Activated naive CD4-positive, alpha-beta T cell treated with anti-CD3 and anti-CD28 coated beads, Interleukin-2, amount 10 ng/mL, durations not matched to agents 7 days and 5 days (primary cell): Measurements from ENCODE around the gene ZFP36L1.

ENCODE experiments used
- CTCF ChIA-PET: fragments of 350-600 bp; sonication (Branson Sonifier 250); formaldehyde crosslinking; loops from one replicate; lab custom pipeline; 2021; ENCODE audit warnings: antibody characterized with exemption; lab: Charles Lee
- DNase-seq: peaks from one replicate; pipeline ENCODE4 v3.0.0-alpha.2; 2020
- H3K27ac Mint-ChIP-seq: one replicate; pipeline ENCODE4 v1.8.0; 2021; ENCODE audit warnings: mild to moderate bottlenecking, moderate library complexity, mixed read lengths
- H3K27me3 Mint-ChIP-seq: one replicate; pipeline ENCODE4 v1.8.0; 2021; ENCODE audit warnings: mild to moderate bottlenecking, mixed read lengths
- H3K36me3 Mint-ChIP-seq: one replicate; pipeline ENCODE4 v1.8.0; 2021; ENCODE audit warnings: mixed read lengths
- H3K4me1 Mint-ChIP-seq: one replicate; pipeline ENCODE4 v1.8.0; 2021; ENCODE audit warnings: mixed read lengths
- H3K4me3 Mint-ChIP-seq: one replicate; pipeline ENCODE4 v1.8.0; 2021; ENCODE audit warnings: mild to moderate bottlenecking, moderate library complexity, mixed read lengths
- H3K9me3 Mint-ChIP-seq: one replicate; pipeline ENCODE4 v1.8.0; 2021; ENCODE audit warnings: mixed read lengths

Gene ZFP36L1

GRCh38 chr14:68811171-68811570 lies 18.3 kb upstream of the ZFP36L1 start:
- H3K27ac Mint-ChIP-seq, result no peak overlapping the region
- CTCF ChIA-PET, result interaction anchor here (1.1 to 11.5 kb wide), 2 partner anchors 14 to 22 kb away, joined by 3 to 88 read pairs; no protein-coding TSS in a partner anchor
- H3K9me3 Mint-ChIP-seq, result no peaks in the 10 kb centered on the region
- H3K36me3 Mint-ChIP-seq, result no peaks in the 10 kb centered on the region
- H3K27me3 Mint-ChIP-seq, result peaks cover 12% of the 10 kb centered on the region
- DNase-seq, result no peak
- H3K4me3 Mint-ChIP-seq, result no peak overlapping the region
- peaks cover 51% of the 10 kb centered on the region for H3K4me1 Mint-ChIP-seq

DNA sequence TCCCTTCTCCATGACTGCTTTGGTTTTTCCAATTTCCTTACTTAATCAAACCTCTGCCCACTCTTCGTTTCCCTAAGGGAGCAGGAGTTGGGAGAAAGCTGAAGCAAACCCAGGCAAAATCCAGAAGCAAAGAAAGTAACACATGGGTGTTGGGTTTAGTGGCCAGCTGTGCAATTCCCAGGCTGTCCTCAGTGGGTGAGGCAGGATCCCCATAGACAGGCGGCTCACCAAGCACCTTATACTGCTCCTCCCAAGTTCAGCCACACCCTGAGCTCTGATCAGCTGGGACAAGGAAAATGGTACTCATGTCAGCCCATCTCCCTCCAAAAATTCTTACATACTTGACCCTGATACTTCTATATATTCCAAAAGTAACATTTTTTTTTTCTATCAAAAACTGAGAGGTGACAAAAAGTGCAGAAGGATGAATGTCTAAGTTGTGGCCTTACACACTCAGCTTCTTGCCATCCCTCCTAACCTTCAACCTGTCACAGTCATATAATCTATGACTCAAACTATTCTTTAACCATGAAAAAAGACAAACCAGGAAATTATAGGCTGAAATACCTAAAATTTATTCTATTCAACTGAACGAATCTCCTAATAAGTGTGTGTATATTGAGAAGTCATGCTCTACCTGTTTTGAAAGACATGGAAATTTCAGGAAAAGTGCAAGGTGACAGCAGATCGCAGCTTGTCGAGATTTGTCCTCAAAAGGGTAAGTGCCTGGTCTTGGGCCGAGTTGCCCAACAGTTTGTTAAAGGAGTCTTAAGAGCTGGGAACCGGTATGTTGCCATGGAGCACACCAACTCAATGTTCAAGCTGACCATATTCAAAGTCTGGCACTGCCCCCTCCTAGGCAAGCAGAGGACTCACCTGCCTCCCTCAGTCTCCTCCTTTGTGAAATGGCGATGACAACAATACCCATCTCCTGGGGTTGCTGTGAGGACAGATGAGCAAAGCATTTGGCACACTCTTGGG lies 17.6 kb upstream of the ZFP36L1 start:
- DNase-seq, result no peak
- H3K27me3 Mint-ChIP-seq, result peaks cover 12% of the 10 kb centered on the region
- H3K27ac Mint-ChIP-seq, result no peak overlapping the region
- H3K4me1 Mint-ChIP-seq, result peaks cover 44% of the 10 kb centered on the region
- no peaks in the 10 kb centered on the region for H3K9me3 Mint-ChIP-seq
- H3K4me3 Mint-ChIP-seq, result no peak overlapping the region
- no peaks in the 10 kb centered on the region for H3K36me3 Mint-ChIP-seq
- CTCF ChIA-PET, result interaction anchor here (11.5 kb wide), 1 partner anchor 13 kb away, joined by 88 read pairs; no protein-coding TSS in a partner anchor

- Mint-ChIP-seq H3K9me3 (peaks cover under 1% of the 10 kb centered on the region), H3K4me3 (no peak overlapping the region), H3K27ac (no peak overlapping the region), H3K4me1 (peaks cover 35% of the 10 kb centered on the region), H3K27me3 (peaks cover 12% of the 10 kb centered on the region), H3K36me3 (peaks cover 3% of the 10 kb centered on the region)
- no peak for DNase-seq
- CTCF ChIA-PET, result no interaction called here
These were observed 16.7 kb upstream of the ZFP36L1 start for GRCh38 chr14:68809524-68809923.

DNA sequence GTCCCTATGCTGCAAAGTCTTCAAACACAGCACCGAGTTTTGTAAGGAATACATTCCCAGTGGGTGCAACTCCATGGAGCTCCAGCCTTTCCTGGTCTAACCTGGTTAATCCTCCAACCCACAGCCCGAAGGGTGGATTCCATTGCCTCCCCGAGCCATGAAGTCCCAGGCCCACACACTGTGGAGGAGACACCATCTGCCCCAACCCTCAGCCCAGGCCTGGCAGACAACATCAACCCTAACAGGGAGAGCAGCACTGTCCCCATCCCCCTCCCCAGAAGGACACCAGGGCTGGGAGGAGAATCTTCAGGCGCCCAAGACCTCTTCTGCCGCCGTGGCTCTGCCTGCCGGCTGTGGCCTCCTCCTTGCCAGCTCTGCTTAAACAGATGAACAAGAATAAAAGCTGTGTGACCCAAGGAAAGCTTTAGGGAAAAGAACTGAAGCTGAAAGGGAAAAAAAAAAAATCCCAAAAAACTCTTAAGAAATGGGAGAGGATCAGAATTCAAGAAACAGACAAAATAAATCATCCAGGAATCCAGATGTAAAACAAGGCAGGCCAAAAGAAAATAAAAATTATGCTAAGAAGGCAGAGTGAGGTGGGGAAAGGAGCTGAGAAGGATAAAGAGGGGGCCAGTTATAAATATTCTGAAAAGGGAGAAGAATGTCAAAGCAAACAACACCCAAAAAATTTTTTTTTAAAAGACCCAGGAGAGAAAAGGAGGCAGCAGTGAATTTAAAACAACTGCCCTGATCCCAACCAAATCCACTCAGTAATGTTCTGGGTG lies 16.0 kb upstream of the ZFP36L1 start:
- Mint-ChIP-seq H3K4me1 (peaks cover 29% of the 10 kb centered on the region), H3K9me3 (peaks cover 4% of the 10 kb centered on the region), H3K4me3 (no peak overlapping the region), H3K36me3 (peaks cover 6% of the 10 kb centered on the region), H3K27ac (no peak overlapping the region), H3K27me3 (peaks cover 12% of the 10 kb centered on the region)
- DNase-seq, result no peak
- CTCF ChIA-PET, result no interaction called here

DNA sequence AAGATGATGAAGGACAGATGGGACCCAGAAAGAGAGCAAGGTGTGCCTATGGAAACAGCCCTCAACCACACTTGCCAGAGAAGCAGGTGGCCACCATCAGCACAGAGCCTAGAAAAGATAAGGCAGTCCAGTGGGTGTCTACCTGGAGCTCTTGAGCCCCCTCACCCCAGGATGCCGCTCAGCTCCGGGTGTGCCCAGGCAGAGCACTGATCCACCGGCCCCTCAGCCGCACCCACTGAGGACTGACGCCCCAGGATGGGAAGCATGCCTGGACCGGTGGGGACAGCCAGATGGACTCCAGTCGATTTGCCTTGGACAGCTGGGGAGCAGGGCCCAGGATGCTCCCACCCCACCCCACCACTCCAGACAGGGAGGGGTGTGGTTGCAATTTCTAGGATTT lies 15.1 kb upstream of the ZFP36L1 start:
- CTCF ChIA-PET, result no interaction called here
- H3K4me3 Mint-ChIP-seq, result no peak overlapping the region

DNA sequence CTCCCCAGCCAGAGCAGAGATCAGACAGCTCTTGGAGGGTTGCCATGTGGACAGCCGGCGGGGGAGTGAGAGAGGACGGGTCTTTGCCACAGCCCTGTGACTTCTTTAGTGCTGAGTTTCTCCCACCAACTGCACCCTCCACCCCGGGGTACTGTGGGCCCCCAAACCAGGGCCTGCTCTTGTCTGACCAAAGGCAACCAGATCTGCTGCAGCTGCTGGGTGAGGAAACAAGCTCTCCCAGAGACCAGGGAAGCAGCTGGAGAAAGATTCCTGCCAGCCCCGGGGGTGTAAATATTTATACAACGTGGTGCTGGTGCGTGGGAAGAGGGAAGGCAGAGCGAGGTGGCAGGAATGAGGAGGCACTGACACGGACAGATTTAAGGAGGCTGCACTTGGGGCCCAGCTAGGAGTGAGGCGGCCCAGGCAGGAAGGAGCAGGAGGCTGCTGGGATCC lies 14.3 kb upstream of the ZFP36L1 start:
- CTCF ChIA-PET, result no interaction called here
- peaks cover 16% of the 10 kb centered on the region for H3K4me1 Mint-ChIP-seq
- peaks cover 9% of the 10 kb centered on the region for H3K36me3 Mint-ChIP-seq
- H3K27ac Mint-ChIP-seq, result peak overlapping the region; percentile 29
- H3K27me3 Mint-ChIP-seq, result peaks cover 12% of the 10 kb centered on the region
- no peak for DNase-seq
- peaks cover 6% of the 10 kb centered on the region for H3K9me3 Mint-ChIP-seq
- no peak overlapping the region for H3K4me3 Mint-ChIP-seq

More for the DNA sequence above, 15.1 kb upstream of the ZFP36L1 start:
- DNase-seq, result no peak
- H3K27ac Mint-ChIP-seq, result no peak overlapping the region
- H3K4me1 Mint-ChIP-seq, result peaks cover 20% of the 10 kb centered on the region
- peaks cover 8% of the 10 kb centered on the region for H3K36me3 Mint-ChIP-seq
- peaks cover 4% of the 10 kb centered on the region for H3K9me3 Mint-ChIP-seq
- H3K27me3 Mint-ChIP-seq, result peaks cover 12% of the 10 kb centered on the region

DNA sequence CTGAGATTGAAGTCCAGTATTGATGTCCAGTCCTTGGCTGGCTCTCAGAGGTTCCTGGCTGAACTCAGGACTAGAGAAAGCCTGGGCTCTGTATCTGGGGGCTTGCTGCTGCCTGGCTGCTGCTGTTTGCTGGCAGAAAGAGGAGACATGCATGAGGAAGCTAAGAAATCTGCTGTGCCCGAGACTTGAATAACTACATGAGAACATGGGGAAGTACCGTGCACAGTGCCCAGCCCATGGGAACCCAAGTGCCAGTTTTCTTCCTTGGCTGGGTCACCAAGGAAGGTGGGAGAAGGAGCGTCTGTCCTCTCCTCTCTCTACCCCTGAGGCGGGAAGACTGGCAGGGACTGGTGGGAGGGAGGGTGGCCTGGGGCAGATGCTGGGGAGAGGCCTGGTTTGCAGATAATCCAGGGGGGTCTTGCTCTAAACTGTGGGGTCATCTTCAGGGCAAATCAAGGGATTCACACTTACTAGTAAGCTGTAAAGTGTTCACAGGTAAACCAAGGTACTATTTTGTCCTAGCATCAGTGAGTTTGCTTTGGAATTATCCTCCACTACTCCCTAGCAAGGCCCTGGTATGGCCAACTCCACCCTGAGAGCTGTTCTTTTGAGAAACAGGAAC lies 13.8 kb upstream of the ZFP36L1 start:
- DNase-seq, result no peak
- Mint-ChIP-seq H3K4me3 (no peak overlapping the region), H3K9me3 (peaks cover 11% of the 10 kb centered on the region), H3K4me1 (peaks cover 14% of the 10 kb centered on the region), H3K27ac (no peak overlapping the region), H3K36me3 (peaks cover 14% of the 10 kb centered on the region), H3K27me3 (peaks cover 12% of the 10 kb centered on the region)
- CTCF ChIA-PET, result no interaction called here

GRCh38 chr14:68805414-68805813 lies 12.5 kb upstream of the ZFP36L1 start:
- Mint-ChIP-seq H3K27me3 (peaks cover 8% of the 10 kb centered on the region), H3K4me3 (no peak overlapping the region), H3K4me1 (peaks cover 15% of the 10 kb centered on the region), H3K36me3 (peaks cover 19% of the 10 kb centered on the region), H3K27ac (no peak overlapping the region), H3K9me3 (peaks cover 17% of the 10 kb centered on the region)
- CTCF ChIA-PET, result no interaction called here
- DNase-seq, result no peak

DNA sequence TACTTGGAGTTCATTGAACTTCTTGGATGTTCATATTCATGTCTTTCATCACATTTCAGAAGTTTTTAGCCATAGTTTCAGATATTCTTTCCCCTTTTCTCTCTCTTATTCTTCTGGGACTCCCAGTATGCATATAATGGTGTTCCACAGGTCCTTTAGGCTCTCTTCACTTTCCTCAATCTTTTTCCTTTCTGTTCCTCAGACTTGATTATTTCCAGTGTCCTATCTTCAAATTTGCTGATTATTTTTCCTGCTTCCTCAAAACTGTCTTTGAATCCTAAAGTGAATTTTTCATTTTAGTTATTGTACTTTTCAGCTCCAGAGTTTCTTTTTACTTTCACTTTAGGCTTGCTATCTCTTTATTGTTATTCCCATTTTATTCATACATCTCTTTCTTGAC lies 8.8 kb upstream of the ZFP36L1 start:
- no peak for DNase-seq
- Mint-ChIP-seq H3K4me1 (peaks cover 22% of the 10 kb centered on the region), H3K27me3 (no peaks in the 10 kb centered on the region), H3K27ac (no peak overlapping the region), H3K9me3 (peaks cover 21% of the 10 kb centered on the region), H3K4me3 (no peak overlapping the region), H3K36me3 (peaks cover 24% of the 10 kb centered on the region)
- CTCF ChIA-PET, result no interaction called here

DNA sequence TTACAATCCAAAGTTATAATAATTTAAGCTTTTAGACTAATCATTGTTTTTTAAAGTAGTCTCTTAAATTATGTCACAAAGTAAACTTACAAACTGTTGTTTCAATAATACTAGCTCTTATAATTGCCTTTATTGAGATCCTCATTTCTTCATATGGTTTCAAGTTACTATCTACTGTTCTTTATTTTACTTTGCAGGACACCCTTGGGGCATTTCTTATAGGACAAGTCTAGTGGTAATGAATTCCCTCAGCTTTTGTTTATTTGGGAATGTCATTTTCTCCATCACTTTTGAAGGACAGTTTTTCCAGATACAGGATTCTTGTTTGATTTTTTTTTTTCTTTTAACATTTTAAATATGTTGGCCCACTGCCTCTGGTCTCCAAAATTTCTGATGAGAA lies 8.1 kb upstream of the ZFP36L1 start:
- H3K9me3 Mint-ChIP-seq, result peaks cover 21% of the 10 kb centered on the region
- DNase-seq, result no peak
- no peaks in the 10 kb centered on the region for H3K27me3 Mint-ChIP-seq
- H3K27ac Mint-ChIP-seq, result no peak overlapping the region
- CTCF ChIA-PET, result interaction anchor here (0.6 to 1.2 kb wide), 4 partner anchors 13 to 18 kb away, joined by 3 to 5 read pairs (median 4); no protein-coding TSS in a partner anchor
- H3K4me3 Mint-ChIP-seq, result no peak overlapping the region
- peaks cover 24% of the 10 kb centered on the region for H3K36me3 Mint-ChIP-seq
- peaks cover 26% of the 10 kb centered on the region for H3K4me1 Mint-ChIP-seq

DNA sequence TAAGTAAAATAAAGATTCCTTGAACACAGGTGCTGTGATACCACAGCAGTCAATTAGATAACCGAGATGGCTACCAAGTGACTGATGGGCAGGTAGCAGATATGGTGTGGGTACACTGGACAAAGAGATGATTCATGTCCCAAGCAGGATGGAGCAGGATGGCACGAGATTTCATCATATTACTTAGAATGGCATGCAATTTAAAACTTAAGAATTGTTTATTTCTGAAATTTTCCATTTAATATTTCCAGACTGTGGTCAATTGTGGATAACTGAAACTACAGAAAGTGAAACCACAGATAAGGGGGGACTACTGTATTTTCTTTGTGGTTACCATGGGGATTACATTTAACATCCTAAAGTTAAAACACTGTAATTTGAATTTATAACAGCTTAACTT lies 7.5 kb upstream of the ZFP36L1 start:
- CTCF ChIA-PET, result interaction anchor here (0.6 to 1.2 kb wide), 4 partner anchors 13 to 18 kb away, joined by 3 to 5 read pairs (median 4); no protein-coding TSS in a partner anchor
- Mint-ChIP-seq H3K9me3 (peaks cover 21% of the 10 kb centered on the region), H3K36me3 (peaks cover 24% of the 10 kb centered on the region), H3K27me3 (no peaks in the 10 kb centered on the region), H3K4me3 (no peak overlapping the region), H3K27ac (no peak overlapping the region), H3K4me1 (peaks cover 27% of the 10 kb centered on the region)
- no peak for DNase-seq

DNA sequence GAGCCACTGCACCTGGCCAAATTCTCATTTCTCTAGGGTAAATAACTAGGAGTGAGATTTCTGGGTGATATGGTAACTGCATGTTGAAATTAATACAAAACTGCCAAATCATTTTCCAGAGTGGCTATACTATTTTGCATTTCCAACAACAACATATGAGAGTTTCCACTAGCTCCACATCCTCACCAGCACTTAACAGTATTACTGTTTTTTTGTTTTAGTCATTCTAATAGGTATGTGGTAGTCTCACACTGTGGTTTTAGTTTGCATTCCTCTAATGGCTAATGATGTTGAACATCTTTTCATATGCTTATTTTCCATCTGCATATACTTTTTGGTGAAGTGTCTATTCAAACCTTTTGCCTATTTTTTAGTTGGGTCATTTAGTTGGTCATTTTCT lies 5.8 kb upstream of the ZFP36L1 start:
- CTCF ChIA-PET, result interaction anchor here (1.4 to 5.4 kb wide), 2 partner anchors 8 to 18 kb away, joined by 3 to 88 read pairs; no protein-coding TSS in a partner anchor

GRCh38 chr14:68797121-68797670 lies 4.3 kb upstream of the ZFP36L1 start:
- CTCF ChIA-PET, result interaction anchor here (1.3 to 5.4 kb wide), 4 partner anchors 13 to 47 kb away, joined by 3 to 88 read pairs (median 6); no protein-coding TSS in a partner anchor
- peaks cover 8% of the 10 kb centered on the region for H3K27me3 Mint-ChIP-seq
- peaks cover 37% of the 10 kb centered on the region for H3K4me1 Mint-ChIP-seq
- peak overlapping the region; percentile 100 for H3K27ac Mint-ChIP-seq
- no peak for DNase-seq
- H3K4me3 Mint-ChIP-seq, result peak overlapping the region; percentile 95
- peaks cover 15% of the 10 kb centered on the region for H3K9me3 Mint-ChIP-seq
- H3K36me3 Mint-ChIP-seq, result peaks cover 26% of the 10 kb centered on the region

More for the DNA sequence above, 5.8 kb upstream of the ZFP36L1 start:
- DNase-seq, result no peak
- Mint-ChIP-seq H3K4me1 (peaks cover 37% of the 10 kb centered on the region), H3K36me3 (peaks cover 22% of the 10 kb centered on the region), H3K27me3 (peaks cover 8% of the 10 kb centered on the region), H3K9me3 (peaks cover 17% of the 10 kb centered on the region), H3K27ac (no peak overlapping the region), H3K4me3 (no peak overlapping the region)
